HG03060 (cell line): ENCODE data around the gene SPP1.
"Not testable (repeated sequence)": the region's sequence is repeated elsewhere in the genome, so short reads cannot be mapped to it uniquely, and the experiment has no call there.

ENCODE experiments used
- ATAC-seq: cut with Tn5 transposase; IDR thresholded peaks from one replicate; pipeline ENCODE4 v1.9.1; 2021; ENCODE audit warnings: low read depth, moderate number of reproducible peaks; ENCODE audit not compliant: unreplicated experiment

The SPP1 gene

DNA sequence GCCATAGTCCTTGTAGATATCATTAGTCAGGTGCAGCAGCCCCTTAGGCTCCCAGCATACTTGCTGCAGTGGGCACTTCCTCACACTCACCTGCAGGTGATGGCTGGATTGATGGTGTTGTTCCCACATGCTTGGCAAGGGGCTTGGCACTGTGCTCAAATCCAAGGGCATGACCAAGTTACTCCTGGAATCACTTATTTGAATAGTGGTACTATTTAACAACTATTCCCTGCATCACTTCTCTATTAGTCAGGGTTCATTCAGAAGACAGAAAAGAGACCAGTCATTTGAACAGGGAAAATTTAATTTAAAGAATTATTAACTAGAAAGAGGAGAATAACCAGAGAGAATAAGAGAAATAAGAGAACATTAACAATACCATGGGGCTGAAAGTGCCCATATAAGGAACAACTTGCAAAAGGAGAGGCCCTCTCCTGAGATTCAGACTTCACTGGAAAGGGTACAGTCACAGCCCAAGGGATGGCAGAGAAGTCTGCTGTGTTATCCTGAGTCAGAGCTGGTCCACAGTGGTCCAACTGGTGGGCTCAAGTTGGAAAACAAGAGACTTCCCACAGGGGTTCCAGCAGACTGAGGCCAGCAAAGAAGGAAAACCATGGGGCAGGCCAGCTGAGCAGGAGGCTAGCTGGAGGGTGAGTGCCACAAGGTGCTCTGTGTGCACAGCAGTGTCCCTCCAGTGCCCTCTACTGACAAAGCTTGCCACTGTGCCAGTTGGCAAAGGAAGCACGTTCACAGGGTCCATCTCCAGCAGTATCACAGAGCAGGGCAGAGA lies 9.8 kb downstream of the SPP1 start:
- ATAC-seq: no peak

DNA sequence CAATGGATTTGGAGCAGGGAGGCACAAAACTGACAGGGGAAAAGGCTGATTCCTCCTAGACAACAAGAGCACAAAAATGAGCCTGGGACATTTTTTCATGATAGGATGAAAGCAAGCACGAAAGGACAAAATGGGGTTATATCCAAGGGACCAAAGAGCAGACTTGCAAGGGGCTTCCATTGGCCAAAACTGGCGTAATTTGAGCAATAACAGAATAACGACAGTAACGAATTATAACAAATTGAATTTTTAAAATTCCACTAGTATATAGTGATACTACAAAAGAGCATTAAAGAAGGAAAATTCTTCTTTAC lies 10.3 kb downstream of the SPP1 start:
- ATAC-seq: no peak

- ATAC-seq: no peak
These were observed 11.0 kb downstream of the SPP1 start for GRCh38 chr4:87986508-87986907.

GRCh38 chr4:87989765-87990164 lies 14.3 kb downstream of the SPP1 start:
- ATAC-seq: no peak

DNA sequence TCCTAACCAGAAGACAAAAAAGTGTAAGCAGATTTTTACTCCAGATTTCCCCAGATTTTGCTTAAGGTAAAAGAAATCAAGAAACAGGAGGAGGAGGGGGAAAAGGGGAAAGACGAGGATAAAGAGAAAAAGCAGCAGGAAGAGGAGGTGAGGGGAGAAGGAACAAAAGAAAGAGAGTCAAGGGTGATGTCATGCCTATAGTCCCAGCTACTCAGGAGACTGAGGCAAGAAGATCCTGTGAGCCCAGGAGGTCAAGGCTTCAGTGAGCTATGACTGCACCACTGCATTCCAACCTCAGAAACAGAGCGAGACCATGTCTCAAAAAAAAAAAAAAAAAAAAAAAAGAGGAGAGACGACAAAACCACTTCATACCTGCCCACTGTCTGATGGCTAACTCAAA lies 19.9 kb downstream of the SPP1 start:
- no peak for ATAC-seq

GRCh38 chr4:87999191-87999691 lies 23.7 kb downstream of the SPP1 start:
- not testable (repeated sequence) for ATAC-seq

DNA sequence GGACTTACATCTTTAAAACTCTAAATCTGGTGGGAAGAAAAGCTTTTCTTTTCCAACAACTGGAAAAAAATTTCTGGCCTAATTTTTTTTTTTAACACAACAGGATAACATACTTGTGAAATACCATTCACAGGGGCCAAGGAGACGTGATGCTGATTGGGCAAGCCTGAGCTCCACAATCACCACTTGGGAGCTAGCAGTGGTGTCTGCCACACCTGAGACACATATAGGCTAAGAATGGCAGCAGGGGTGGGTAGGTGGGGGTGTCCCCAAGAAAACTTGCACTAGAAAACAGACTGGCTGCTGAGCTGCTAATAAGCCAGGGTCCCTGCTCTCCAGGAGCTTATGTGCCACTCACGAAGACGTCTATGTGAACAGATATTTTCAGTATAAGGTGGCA lies 26.4 kb downstream of the SPP1 start:
- ATAC-seq: no peak

DNA sequence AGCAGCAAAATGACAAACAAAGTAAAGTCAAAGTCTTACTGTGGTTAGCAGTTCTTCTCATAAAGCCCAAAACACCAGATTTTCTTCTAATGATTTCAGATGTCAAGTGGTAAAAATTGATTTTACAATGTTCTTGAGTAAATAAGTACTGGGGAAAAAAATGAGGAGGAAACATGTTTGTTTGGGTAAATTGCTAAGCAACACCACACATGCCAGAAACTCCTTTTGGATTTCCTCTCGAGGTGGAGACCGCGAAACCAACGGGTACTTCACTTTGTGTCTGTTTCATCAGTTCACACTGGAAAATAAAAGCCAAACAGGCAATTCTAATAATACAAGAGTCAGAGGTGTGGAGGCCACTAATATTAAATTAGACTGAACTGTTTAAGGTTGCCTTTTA lies 27.3 kb downstream of the SPP1 start:
- no peak for ATAC-seq

DNA sequence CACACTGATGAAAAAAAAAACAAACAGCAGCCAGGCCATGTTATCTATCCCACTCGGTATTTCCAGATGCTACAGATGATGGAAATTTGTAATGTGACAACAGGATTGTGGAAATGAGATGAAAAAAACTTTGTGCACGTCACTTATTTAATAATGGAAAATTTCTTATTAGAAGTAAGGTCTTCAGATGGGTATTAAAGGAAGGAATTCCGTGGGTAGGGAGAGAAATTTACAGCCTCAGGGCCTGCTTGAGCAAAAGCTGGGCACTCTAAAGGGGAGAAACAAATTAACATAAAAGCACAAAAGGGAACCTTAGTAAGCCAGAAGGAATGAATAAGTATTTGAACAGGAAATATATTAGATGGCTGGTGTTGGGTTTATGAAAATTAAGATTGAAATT lies 27.7 kb downstream of the SPP1 start:
- no peak for ATAC-seq

- no peak for ATAC-seq
These were observed 29.6 kb downstream of the SPP1 start for GRCh38 chr4:88005076-88005475.

DNA sequence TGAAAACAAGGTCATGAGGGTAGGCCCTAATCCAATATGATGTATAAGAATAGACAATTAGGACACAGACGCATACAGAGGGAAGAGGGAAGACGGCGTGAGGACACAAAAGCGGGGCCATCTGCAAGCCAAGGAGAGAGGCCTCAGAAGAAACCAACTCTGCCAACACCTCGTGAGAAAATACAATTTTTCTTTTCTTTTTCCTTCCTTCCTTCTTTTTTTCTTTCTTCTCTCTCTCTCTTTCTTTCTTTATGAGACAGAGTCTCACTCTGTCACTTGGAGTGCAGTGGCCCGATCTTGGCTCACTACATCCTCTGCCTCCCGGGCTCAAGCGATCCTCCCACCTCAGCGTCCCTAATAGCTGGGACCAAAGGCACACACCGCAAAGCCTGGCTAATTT lies 30.4 kb downstream of the SPP1 start:
- ATAC-seq: no peak

GRCh38 chr4:88006956-88007303 lies 31.4 kb downstream of the SPP1 start:
- no peak for ATAC-seq

DNA sequence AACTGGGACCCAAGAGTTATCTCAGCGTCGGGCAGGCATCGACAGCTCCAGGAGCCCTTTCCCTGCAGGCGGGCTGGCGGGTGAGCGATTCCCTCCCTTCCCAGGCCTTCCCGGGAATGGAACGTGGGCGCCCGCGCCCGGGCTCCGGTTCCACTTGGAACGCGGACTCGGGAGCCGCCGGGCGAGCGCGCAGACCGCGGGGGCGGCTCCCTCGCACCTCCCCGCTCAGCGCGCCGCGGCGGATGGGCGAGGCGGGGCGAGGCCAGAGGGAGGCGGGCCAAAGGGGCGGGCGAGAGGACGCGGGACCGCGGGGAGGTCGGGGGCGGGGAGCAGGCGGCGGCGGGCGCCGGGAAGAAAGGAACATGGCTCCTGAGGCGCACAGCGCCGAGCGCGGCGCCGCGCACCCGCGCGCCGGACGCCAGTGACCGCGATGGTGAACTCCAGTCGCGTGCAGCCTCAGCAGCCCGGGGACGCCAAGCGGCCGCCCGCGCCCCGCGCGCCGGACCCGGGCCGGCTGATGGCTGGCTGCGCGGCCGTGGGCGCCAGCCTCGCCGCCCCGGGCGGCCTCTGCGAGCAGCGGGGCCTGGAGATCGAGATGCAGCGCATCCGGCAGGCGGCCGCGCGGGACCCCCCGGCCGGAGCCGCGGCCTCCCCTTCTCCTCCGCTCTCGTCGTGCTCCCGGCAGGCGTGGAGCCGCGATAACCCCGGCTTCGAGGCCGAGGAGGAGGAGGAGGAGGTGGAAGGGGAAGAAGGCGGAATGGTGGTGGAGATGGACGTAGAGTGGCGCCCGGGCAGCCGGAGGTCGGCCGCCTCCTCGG lies 32.0 kb downstream of the SPP1 start, which contains the start of gene PKD2:
PKD2 (plus strand) TSS at position 332 of the 818 bp plus-strand sequence; CDS start at position 431, 99 bp downstream.
- peak; percentile 51 for ATAC-seq

GRCh38 chr4:88008122-88008742 lies 32.7 kb downstream of the SPP1 start:
- no peak for ATAC-seq

- ATAC-seq: no peak
These were observed 33.2 kb downstream of the SPP1 start for GRCh38 chr4:88008743-88009171.

GRCh38 chr4:88009871-88010270 lies 34.4 kb downstream of the SPP1 start:
- ATAC-seq: no peak

DNA sequence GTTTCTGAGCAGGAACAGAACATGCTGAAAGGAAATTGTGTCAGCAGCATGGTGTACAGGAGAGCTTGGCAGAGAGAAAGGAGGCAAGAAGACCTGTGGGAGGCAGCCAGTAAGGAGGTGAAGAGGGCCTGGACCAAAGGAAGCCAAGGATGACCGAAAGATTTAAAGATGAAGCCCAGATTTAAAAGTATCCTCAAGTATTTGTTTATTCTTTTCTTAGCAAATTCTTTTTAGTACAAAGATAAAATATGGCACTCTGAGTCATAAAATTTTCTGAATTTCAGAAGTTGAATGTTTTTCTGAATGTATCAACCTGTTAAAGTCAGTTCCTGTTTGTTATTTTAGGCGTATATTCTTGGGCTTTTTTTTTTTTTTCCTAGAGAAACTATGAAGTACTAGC lies 35.5 kb downstream of the SPP1 start:
- ATAC-seq: no peak

DNA sequence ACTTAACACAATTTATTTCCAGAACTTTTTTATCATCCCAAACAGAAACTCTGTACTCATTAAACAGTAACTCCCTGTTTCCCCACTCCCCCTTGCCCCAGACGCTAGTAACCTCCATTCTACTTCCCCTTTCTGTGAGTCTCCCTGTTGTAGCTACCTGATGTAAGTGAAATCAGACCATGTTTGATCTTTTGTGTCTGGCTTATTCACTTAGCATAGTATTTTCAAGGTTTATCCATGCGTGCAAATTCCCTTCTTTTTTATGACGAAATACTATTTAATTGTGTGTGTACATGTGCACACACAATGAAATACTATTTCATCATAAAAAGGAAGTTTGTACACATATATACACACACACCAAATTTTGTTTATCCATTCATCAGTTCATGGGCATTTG lies 37.1 kb downstream of the SPP1 start:
- no peak for ATAC-seq

- ATAC-seq: no peak
These were observed 38.9 kb downstream of the SPP1 start for GRCh38 chr4:88014386-88014905.

DNA sequence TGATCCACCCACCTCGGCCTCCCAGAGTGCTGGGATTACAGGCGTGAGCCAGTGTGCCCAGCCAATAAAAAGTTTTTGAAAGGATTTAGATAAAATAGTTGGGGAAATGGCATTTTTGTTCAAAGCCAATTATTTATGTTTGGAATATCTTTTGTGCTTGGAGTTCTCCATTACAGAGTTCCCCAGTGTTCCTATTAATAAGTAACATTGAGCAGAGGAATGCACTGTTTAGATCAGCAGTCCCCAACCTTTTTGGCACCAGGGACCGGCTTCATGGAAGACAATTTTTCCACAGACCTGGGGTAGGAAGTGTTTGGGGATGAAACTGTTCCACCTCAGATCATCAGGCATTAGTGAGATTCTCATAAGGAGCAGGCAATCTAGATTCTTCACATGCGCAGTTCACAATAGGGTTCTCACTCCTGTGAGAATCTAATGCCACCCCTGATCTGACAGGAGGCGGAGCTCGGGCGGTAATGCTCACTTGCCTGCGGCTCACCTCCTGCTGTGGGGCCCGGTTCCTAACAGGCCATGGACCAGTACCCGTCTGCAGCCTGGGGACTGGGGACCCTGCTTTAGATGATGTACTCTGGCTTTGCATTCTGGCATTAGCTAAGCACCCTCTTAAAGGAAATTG lies 40.3 kb downstream of the SPP1 start:
- ATAC-seq: no peak
